NCI-H2081 (cell line): Measurements from ENCODE around the gene CA5B.
"Not testable (repeated sequence)": the region's sequence is repeated elsewhere in the genome, so short reads cannot be mapped to it uniquely, and the experiment has no call there.

Experiments used
- DNase-seq, 2 experiments: peaks; one replicate each; lab custom pipeline; 2025; lab: John Stamatoyannopoulos, UW

CA5B gene

GRCh38 chrX:15737959-15738902 lies at the start of gene CA5B:
TSS of gene CA5B (plus strand) at chrX:15738270. CDS start at chrX:15750024, 11,754 bp downstream.
- peak; percentile 84 to 92 for DNase-seq

- DNase-seq: no peak
Observed at GRCh38 chrX:15694941-15695451, 43.1 kb upstream of the CA5B start.

GRCh38 chrX:15696516-15696915 lies 41.6 kb upstream of the CA5B start:
- DNase-seq: no peak

- no peak for DNase-seq
Observed at GRCh38 chrX:15702488-15703371, 35.3 kb upstream of the CA5B start.

GRCh38 chrX:15703809-15704208 lies 34.3 kb upstream of the CA5B start:
- DNase-seq: not testable (repeated sequence)

GRCh38 chrX:15704273-15704672 lies 33.8 kb upstream of the CA5B start:
- not testable (repeated sequence) for DNase-seq

- DNase-seq: peak; percentile 44 to 73
Observed at GRCh38 chrX:15714529-15714928, 23.5 kb upstream of the CA5B start.

- DNase-seq: no peak
Observed at GRCh38 chrX:15718283-15718970, 19.6 kb upstream of the CA5B start.

- DNase-seq: no peak
Observed at GRCh38 chrX:15719324-15719968, 18.6 kb upstream of the CA5B start.

GRCh38 chrX:15721911-15722310 lies 16.2 kb upstream of the CA5B start:
- no peak for DNase-seq

- no peak for DNase-seq
Observed at GRCh38 chrX:15723887-15724517, 14.1 kb upstream of the CA5B start.

GRCh38 chrX:15724911-15725310 lies 13.2 kb upstream of the CA5B start:
- DNase-seq: no peak

GRCh38 chrX:15731368-15731767 lies 6.7 kb upstream of the CA5B start:
- not testable (repeated sequence) for DNase-seq

- no peak for DNase-seq
Observed at GRCh38 chrX:15737190-15737958, 696 bp upstream of the CA5B start.

GRCh38 chrX:15739886-15740285 lies 1.8 kb downstream of the CA5B start:
- no peak for DNase-seq

GRCh38 chrX:15744181-15744867 lies 6.3 kb downstream of the CA5B start:
- no peak for DNase-seq

GRCh38 chrX:15745179-15745578 lies 7.1 kb downstream of the CA5B start:
- no peak for DNase-seq

GRCh38 chrX:15746651-15747050 lies 8.6 kb downstream of the CA5B start:
- not testable (repeated sequence) for DNase-seq

GRCh38 chrX:15747626-15748173 lies 9.6 kb downstream of the CA5B start:
- no peak for DNase-seq
